Thyroid gland (tissue), 4 donors: ENCODE results near the gene PDGFB.

Experiments
- POLR2A ChIP-seq, 2 donors: fragments of 450-650 bp; IDR thresholded peaks; one replicate each; pipeline ENCODE4 v1.6.1; 2017; ENCODE audit warnings: antibody characterized with exemption in 2 of 2, mild to moderate bottlenecking in 2 of 2, moderate library complexity in 1 of 2
- TF ChIP-seq, protein P1 (sequence below), 6 experiments: fragments of 200-600 bp in 3 of 6; fragments of 450-650 bp in 3 of 6; sonication (generic) in 3 of 6; IDR thresholded peaks; one replicate each; pipeline ENCODE4 v1.5.1; 2016 to 2019; ENCODE audit warnings: antibody characterized with exemption in 6 of 6, mild to moderate bottlenecking in 2 of 6, inconsistent platforms in 1 of 6, moderate library complexity in 1 of 6

GRCh38 chr22:39184586-39185577 is 59.9 kb downstream of the PDGFB start:
- TF ChIP-seq, protein P1, sequence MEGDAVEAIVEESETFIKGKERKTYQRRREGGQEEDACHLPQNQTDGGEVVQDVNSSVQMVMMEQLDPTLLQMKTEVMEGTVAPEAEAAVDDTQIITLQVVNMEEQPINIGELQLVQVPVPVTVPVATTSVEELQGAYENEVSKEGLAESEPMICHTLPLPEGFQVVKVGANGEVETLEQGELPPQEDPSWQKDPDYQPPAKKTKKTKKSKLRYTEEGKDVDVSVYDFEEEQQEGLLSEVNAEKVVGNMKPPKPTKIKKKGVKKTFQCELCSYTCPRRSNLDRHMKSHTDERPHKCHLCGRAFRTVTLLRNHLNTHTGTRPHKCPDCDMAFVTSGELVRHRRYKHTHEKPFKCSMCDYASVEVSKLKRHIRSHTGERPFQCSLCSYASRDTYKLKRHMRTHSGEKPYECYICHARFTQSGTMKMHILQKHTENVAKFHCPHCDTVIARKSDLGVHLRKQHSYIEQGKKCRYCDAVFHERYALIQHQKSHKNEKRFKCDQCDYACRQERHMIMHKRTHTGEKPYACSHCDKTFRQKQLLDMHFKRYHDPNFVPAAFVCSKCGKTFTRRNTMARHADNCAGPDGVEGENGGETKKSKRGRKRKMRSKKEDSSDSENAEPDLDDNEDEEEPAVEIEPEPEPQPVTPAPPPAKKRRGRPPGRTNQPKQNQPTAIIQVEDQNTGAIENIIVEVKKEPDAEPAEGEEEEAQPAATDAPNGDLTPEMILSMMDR (IDR thresholded peaks at IDR 0.05) = no peak
- TF ChIP-seq POLR2A (IDR thresholded peaks at IDR 0.05) = no peak
